Body of pancreas (tissue), 4 donors: ENCODE results near the gene SIN3B. TPM values are rescaled to one million over a fixed set of nuclear protein-coding genes. Genes with fewer than 3 reads are reported as not detected.
"Not testable (repeated sequence)": the region's sequence is repeated elsewhere in the genome, so short reads cannot be mapped to it uniquely, and the experiment has no call there.

Source experiments
- ATAC-seq: fragments of 150-250 bp; one replicate; pipeline ENCODE4 v1.9.1; 2016
- DNase-seq, 4 donors: peaks; one replicate each; pipeline ENCODE4 v3.0.0-alpha.2; 2019
- H3K27ac ChIP-seq, 4 donors: fragments of 200-600 bp; sonication (generic); 1 replicate in 3 of 4; 2 replicates in 1 of 4; pipeline versions ENCODE4 v1.5.1 to v1.6.1; 2016 to 2019; ENCODE audit warnings: mild to moderate bottlenecking in 1 of 4, mixed read lengths in 1 of 4, moderate library complexity in 1 of 4
- H3K27me3 ChIP-seq, 2 donors: fragments of 200-600 bp; sonication (generic); one replicate each; pipeline ENCODE4 v1.6.0; 2016; ENCODE audit warnings: mild to moderate bottlenecking in 1 of 2
- H3K36me3 ChIP-seq, 2 donors: fragments of 200-600 bp; sonication (generic); replicated peaks in 1 of 2; 2 replicates each; pipeline ENCODE4 v1.5.1; 2016; ENCODE audit warnings: low read depth in 2 of 2; ENCODE audit not compliant: insufficient read depth in 1 of 2
- H3K4me1 ChIP-seq: fragments of 200-600 bp; sonication (generic); one replicate; pipeline ENCODE4 v1.6.0; 2016
- H3K4me3 ChIP-seq, 2 donors: fragments of 200-600 bp; sonication (generic); 1 replicate in 1 of 2; 2 replicates in 1 of 2; pipeline ENCODE4 v1.5.1; 2016 to 2019
- H3K9me3 ChIP-seq, 3 donors: fragments of 200-600 bp; sonication (generic); 1 replicate in 2 of 3; 2 replicates in 1 of 3; pipeline ENCODE4 v1.5.1; 2016
- CTCF ChIP-seq, 7 experiments: fragments of 450-650 bp in 4 of 7; fragments of 200-600 bp in 3 of 7; sonication (generic) in 3 of 7; IDR thresholded peaks; one replicate each; pipeline ENCODE4 v1.5.1; 2016 to 2019; ENCODE audit warnings: antibody characterized with exemption in 7 of 7
- POLR2A ChIP-seq, 3 donors: fragments of 450-650 bp; IDR thresholded peaks; one replicate each; pipeline ENCODE4 v1.6.1; 2016; ENCODE audit warnings: antibody characterized with exemption in 3 of 3, mild to moderate bottlenecking in 2 of 3
- WGBS, 2 donors: methylation state at CpG; one replicate each; pipeline ENCODE4 v1.1.5; 2017; 5-methylcytosine and 5-hydroxymethylcytosine counted together
- intact Hi-C: fragments of 100-400 bp; cut with DNase I; formaldehyde crosslinking; loops from one replicate; pipeline ENCODE4 v1.15.1; 2023
- total RNA-seq, 2 donors: library from RNA; depleted of rRNA; stranded (reverse); fragments of >200 nt; gene quantifications; one replicate each; pipeline ENCODE4 v1.1.0, GENCODE V29; 2016

SIN3B gene
- total RNA-seq, 2 donors from 2014 or later: 21.5 to 71.2 TPM

- WGBS, 2 donors: 50 to 65% methylated on average over 2 to 3 of the region's 3 CpGs
- intact Hi-C loops: no loop called here
- no peak for DNase-seq
- no peak for ATAC-seq
- no peak overlapping the region for H3K27ac ChIP-seq
- no peak overlapping the region for H3K4me3 ChIP-seq
- TF ChIP-seq CTCF (IDR thresholded peaks at IDR 0.05) (no peak), POLR2A (IDR thresholded peaks at IDR 0.05) (no peak)
- no peaks in the 10 kb centered on the region for H3K4me1 ChIP-seq
- H3K27me3 ChIP-seq: no peaks in the 10 kb centered on the region
- peaks cover 0 to 5% (median 0%) of the 10 kb centered on the region in 3 donors for H3K9me3 ChIP-seq
- H3K36me3 ChIP-seq: no peaks in the 10 kb centered on the region
Observed at GRCh38 chr19:16795731-16796130, 33.5 kb upstream of the SIN3B start.

GRCh38 chr19:16797876-16798275 is 31.3 kb upstream of the SIN3B start:
- ATAC-seq: no peak
- intact Hi-C loops: no loop called here
- Histone ChIP-seq H3K27ac (no peak overlapping the region), H3K9me3 (peaks cover 0 to 5% (median 0%) of the 10 kb centered on the region in 3 donors), H3K4me3 (no peak overlapping the region), H3K36me3 (no peaks in the 10 kb centered on the region), H3K4me1 (no peaks in the 10 kb centered on the region), H3K27me3 (no peaks in the 10 kb centered on the region)
- 77 to 79% methylated on average over 3 of the region's 3 CpGs for WGBS, 2 donors
- no peak for TF ChIP-seq CTCF (IDR thresholded peaks at IDR 0.05)
- TF ChIP-seq POLR2A (IDR thresholded peaks at IDR 0.05): no peak
- DNase-seq: no peak

GRCh38 chr19:16798326-16798725 is 30.9 kb upstream of the SIN3B start:
- H3K27me3 ChIP-seq, intact Hi-C loops, H3K27ac ChIP-seq, ATAC-seq, DNase-seq, H3K9me3 ChIP-seq, H3K36me3 ChIP-seq, H3K4me1 ChIP-seq, H3K4me3 ChIP-seq: not testable (repeated sequence)
- WGBS, 2 donors: 79 to 81% methylated on average over 6 of the region's 6 CpGs

- H3K36me3 ChIP-seq: no peaks in the 10 kb centered on the region
- ATAC-seq: no peak
- H3K4me3 ChIP-seq: no peak overlapping the region
- intact Hi-C loops: no loop called here
- DNase-seq: no peak
- H3K4me1 ChIP-seq: no peaks in the 10 kb centered on the region
- H3K27me3 ChIP-seq: no peaks in the 10 kb centered on the region
- H3K9me3 ChIP-seq: peaks cover 0 to 5% (median 0%) of the 10 kb centered on the region in 3 donors
- TF ChIP-seq CTCF (IDR thresholded peaks at IDR 0.05) (no peak), POLR2A (IDR thresholded peaks at IDR 0.05) (no peak)
- no peak overlapping the region for H3K27ac ChIP-seq
- WGBS, 2 donors: 90 to 93% methylated on average over 10 to 16 of the region's 16 CpGs
Observed at GRCh38 chr19:16799740-16800139, 29.5 kb upstream of the SIN3B start.

GRCh38 chr19:16801600-16802013 is 27.6 kb upstream of the SIN3B start:
- Histone ChIP-seq H3K9me3 (no peaks in the 10 kb centered on the region), H3K27me3 (no peaks in the 10 kb centered on the region), H3K36me3 (no peaks in the 10 kb centered on the region), H3K4me3 (no peak overlapping the region), H3K27ac (no peak overlapping the region), H3K4me1 (no peaks in the 10 kb centered on the region)
- TF ChIP-seq POLR2A (IDR thresholded peaks at IDR 0.05) (no peak), CTCF (IDR thresholded peaks at IDR 0.05) (no peak)
- intact Hi-C loops: no loop called here
- DNase-seq (no peak), ATAC-seq (no peak)
- WGBS, 2 donors: 65 to 73% methylated on average over 8 of the region's 8 CpGs
